Esophagus squamous epithelium (tissue), 4 donors: ENCODE results near the gene SMOC1.

Experiments used
- POLR2A ChIP-seq, 4 donors: fragments of 450-650 bp; IDR thresholded peaks; one replicate each; pipeline ENCODE4 v1.6.1; 2017; ENCODE audit warnings: antibody characterized with exemption in 4 of 4, mild to moderate bottlenecking in 4 of 4, moderate library complexity in 3 of 4
- TF ChIP-seq, protein P1 (sequence below), 6 experiments: fragments of 450-650 bp in 4 of 6; fragments of 200-600 bp in 2 of 6; sonication (generic) in 2 of 6; IDR thresholded peaks; one replicate each; pipeline ENCODE4 v1.5.1; 2016 to 2019; ENCODE audit warnings: antibody characterized with exemption in 6 of 6, mild to moderate bottlenecking in 4 of 6, moderate library complexity in 4 of 6

DNA sequence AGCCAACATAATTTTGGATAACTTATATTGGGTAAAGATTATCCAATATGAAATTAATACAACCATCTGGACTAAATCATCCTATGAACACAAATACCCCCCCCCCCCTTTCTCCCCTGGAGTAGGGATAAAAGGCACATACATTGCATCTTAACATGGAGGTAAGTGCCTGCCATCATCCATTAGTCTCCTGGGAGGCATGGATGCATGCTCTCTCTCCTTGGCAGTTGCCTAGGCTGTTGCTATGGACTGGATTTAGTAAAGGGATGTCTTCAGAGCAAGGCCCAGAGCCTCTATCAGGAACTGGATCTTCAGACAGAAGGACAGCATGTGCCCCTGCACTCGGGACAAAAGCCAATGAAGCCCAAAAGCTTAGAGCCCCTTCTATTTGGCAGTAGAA, 40.6 kb downstream of the SMOC1 start:
- TF ChIP-seq, protein P1, sequence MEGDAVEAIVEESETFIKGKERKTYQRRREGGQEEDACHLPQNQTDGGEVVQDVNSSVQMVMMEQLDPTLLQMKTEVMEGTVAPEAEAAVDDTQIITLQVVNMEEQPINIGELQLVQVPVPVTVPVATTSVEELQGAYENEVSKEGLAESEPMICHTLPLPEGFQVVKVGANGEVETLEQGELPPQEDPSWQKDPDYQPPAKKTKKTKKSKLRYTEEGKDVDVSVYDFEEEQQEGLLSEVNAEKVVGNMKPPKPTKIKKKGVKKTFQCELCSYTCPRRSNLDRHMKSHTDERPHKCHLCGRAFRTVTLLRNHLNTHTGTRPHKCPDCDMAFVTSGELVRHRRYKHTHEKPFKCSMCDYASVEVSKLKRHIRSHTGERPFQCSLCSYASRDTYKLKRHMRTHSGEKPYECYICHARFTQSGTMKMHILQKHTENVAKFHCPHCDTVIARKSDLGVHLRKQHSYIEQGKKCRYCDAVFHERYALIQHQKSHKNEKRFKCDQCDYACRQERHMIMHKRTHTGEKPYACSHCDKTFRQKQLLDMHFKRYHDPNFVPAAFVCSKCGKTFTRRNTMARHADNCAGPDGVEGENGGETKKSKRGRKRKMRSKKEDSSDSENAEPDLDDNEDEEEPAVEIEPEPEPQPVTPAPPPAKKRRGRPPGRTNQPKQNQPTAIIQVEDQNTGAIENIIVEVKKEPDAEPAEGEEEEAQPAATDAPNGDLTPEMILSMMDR (IDR thresholded peaks at IDR 0.05), result no peak
- TF ChIP-seq POLR2A (IDR thresholded peaks at IDR 0.05), result no peak
